H1 (cell line): ENCODE data around the gene SMO.

ENCODE experiments used
- CEBPB ChIP-seq: IDR thresholded peaks from 2 replicates; pipeline ENCODE4 v1.6.1; 2012; ENCODE audit warnings: low read depth, low read length
- CREB1 ChIP-seq: IDR thresholded peaks from 2 replicates; pipeline ENCODE4 v1.6.1; 2012; ENCODE audit warnings: inconsistent platforms
- CTCF ChIP-seq, 3 experiments: IDR thresholded peaks; 1 replicate in 2 of 3; 2 replicates in 1 of 3; pipeline versions ENCODE4 v1.5.1 to v1.6.1; 2011; ENCODE audit warnings: low read length in 3 of 3, mild to moderate bottlenecking in 3 of 3, inconsistent platforms in 2 of 3, low read depth in 1 of 3, moderate library complexity in 1 of 3; ENCODE audit not compliant: insufficient read depth in 1 of 3; ENCODE audit errors: control extremely low read depth in 1 of 3
- EZH2 ChIP-seq: fragments of 200-600 bp; sonication (generic); IDR thresholded peaks from 2 replicates; pipeline ENCODE4 v1.7.1; 2012; ENCODE audit warnings: low read depth, mild to moderate bottlenecking, moderate library complexity, low read length, inconsistent platforms; ENCODE audit not compliant: severe bottlenecking
- POLR2A ChIP-seq, 2 experiments: IDR thresholded peaks; 1 replicate in 1 of 2; 2 replicates in 1 of 2; pipeline ENCODE4 v1.6.1; 2011; ENCODE audit warnings: low read depth in 2 of 2, low read length in 2 of 2, mild to moderate bottlenecking in 2 of 2; ENCODE audit errors: control extremely low read depth in 1 of 2
- USF2 ChIP-seq: IDR thresholded peaks from 2 replicates; pipeline ENCODE4 v1.6.1; 2011; ENCODE audit warnings: low read length, improper control_type of control experiment

GRCh38 chr7:129159539-129159938 is 28.9 kb upstream of the SMO start:
- no peak for TF ChIP-seq EZH2
- TF ChIP-seq POLR2A (IDR thresholded peaks at IDR 0.05; ENCODE audit: control extremely low read depth in 1 of 2, low read depth in 2 of 2, low read length in 2 of 2): no peak
- no peak for TF ChIP-seq CTCF (IDR thresholded peaks at IDR 0.05; ENCODE audit: control extremely low read depth in 1 of 3, insufficient read depth in 1 of 3, low read depth in 1 of 3, low read length in 3 of 3)
- TF ChIP-seq CEBPB: no peak
- no peak for TF ChIP-seq CREB1
- no peak for TF ChIP-seq USF2
